HepG2 (cell line): ENCODE data around the gene SPDL1. TPM values are rescaled to one million over a fixed set of nuclear protein-coding genes. Genes with fewer than 3 reads are reported as not detected.

Experiments
- ATAC-seq: fragments of 200-7000 bp; cut with Tn5 transposase; 3 replicates; pipeline ENCODE4 v1.9.1; 2020; ENCODE audit warnings: mild to moderate bottlenecking, moderate library complexity
- BruUV-seq: library from RNA; stranded (reverse); fragments of 400-500 nt; replicated peaks from 2 replicates; lab custom pipeline; 2021; lab: Mats Ljungman, UMichigan
- CTCF ChIA-PET: fragments of 300-600 bp; formaldehyde crosslinking; extraction: SDS; loops from one replicate; lab custom pipeline; 2021; ENCODE audit warnings: low total read pairs, inconsistent platforms, low intra/inter-chr PET ratio; lab: Yijun Ruan, JAX
- POLR2A ChIA-PET: fragments of 350-600 bp; sonication (Branson Sonifier 250); formaldehyde crosslinking; loops from one replicate; lab custom pipeline; 2020; ENCODE audit warnings: antibody characterized with exemption, inconsistent platforms; lab: Yijun Ruan, JAX
- DNase-seq: peaks from one replicate; pipeline ENCODE4 v3.0.0-alpha.2; 2015; ENCODE audit warnings: low spot score
- FAIRE-seq: peaks from 3 replicates; lab custom pipeline; 2011; peaks lifted over from hg19 to GRCh38; lab: Jason Lieb, UNC
- H2AFZ ChIP-seq: one replicate; pipeline ENCODE4 v1.6.1; 2011; ENCODE audit warnings: low read length, inconsistent platforms
- H3K27ac ChIP-seq: fragments of 300-600 bp; 3 replicates; pipeline ENCODE4 v1.8.0; 2011; ENCODE audit warnings: mixed run types, mild to moderate bottlenecking, mixed read lengths, low read length, inconsistent platforms; ENCODE audit not compliant: insufficient read depth; ENCODE audit errors: extremely low read length
- H3K27me3 ChIP-seq, 2 experiments: fragments of 200-600 bp in 1 of 2; 2 replicates in 1 of 2; 3 replicates in 1 of 2; pipeline versions ENCODE4 v1.6.0 to v1.8.0; 2011; ENCODE audit warnings: low read length in 2 of 2, mild to moderate bottlenecking in 2 of 2, moderate library complexity in 2 of 2, inconsistent platforms in 1 of 2; ENCODE audit not compliant: insufficient read depth in 2 of 2, control insufficient read depth in 1 of 2
- H3K36me3 ChIP-seq, 2 experiments: fragments of 200-600 bp in 1 of 2; replicated peaks in 1 of 2; 2 replicates in 1 of 2; 3 replicates in 1 of 2; pipeline versions ENCODE4 v1.5.1 to v1.8.0; 2011; ENCODE audit warnings: low read length in 2 of 2, inconsistent platforms in 1 of 2; ENCODE audit not compliant: insufficient read depth in 2 of 2, control insufficient read depth in 1 of 2
- H3K4me1 ChIP-seq: 2 replicates; pipeline ENCODE4 v1.5.1; 2012; ENCODE audit warnings: low read length, inconsistent platforms; ENCODE audit not compliant: insufficient read depth
- H3K4me2 ChIP-seq: 2 replicates; pipeline ENCODE4 v1.6.0; 2011; ENCODE audit warnings: low read depth, low read length, inconsistent platforms
- H3K4me3 ChIP-seq, 3 experiments: fragments of 200-600 bp in 1 of 3; sonication (generic), shearing (Covaris generic) in 1 of 3; replicated peaks in 1 of 3; 2 replicates each; pipeline ENCODE4 v1.5.1; 2011 to 2016; ENCODE audit warnings: low read length in 3 of 3, inconsistent platforms in 2 of 3, low read depth in 2 of 3, mild to moderate bottlenecking in 2 of 3, control low read depth in 1 of 3, mixed read lengths in 1 of 3; ENCODE audit not compliant: insufficient read depth in 1 of 3
- H3K79me2 ChIP-seq: one replicate; pipeline ENCODE4 v1.6.1; 2011; ENCODE audit warnings: low read length, inconsistent platforms; ENCODE audit not compliant: insufficient read depth
- H3K9ac ChIP-seq: 2 replicates; pipeline ENCODE4 v1.6.0; 2011; ENCODE audit warnings: mild to moderate bottlenecking, low read depth, low read length, inconsistent platforms; ENCODE audit not compliant: insufficient read depth
- H3K9me3 ChIP-seq: 2 replicates; pipeline ENCODE4 v1.5.1; 2012; ENCODE audit warnings: mild to moderate bottlenecking, low read length
- H4K20me1 ChIP-seq: 2 replicates; pipeline ENCODE4 v1.6.0; 2011; ENCODE audit warnings: inconsistent platforms, mild to moderate bottlenecking, low read length, moderate library complexity; ENCODE audit not compliant: insufficient read depth
- ARNT ChIP-seq: fragments of 450-650 bp; IDR thresholded peaks from 2 replicates; pipeline ENCODE4 v1.6.1; 2017
- HIVEP1 ChIP-seq: sonication (generic); formaldehyde crosslinking; IDR thresholded peaks from 2 replicates; pipeline ENCODE4 v1.4.0; 2020; ENCODE audit warnings: mild to moderate bottlenecking, missing genetic modification reagents
- MAFF ChIP-seq: IDR thresholded peaks from 2 replicates; pipeline ENCODE4 v1.6.1; 2011; ENCODE audit warnings: low read depth, low read length, improper control_type of control experiment
- MEIS1 ChIP-seq: sonication (generic); formaldehyde crosslinking; IDR thresholded peaks from 2 replicates; pipeline ENCODE4 v1.9.0; 2021; ENCODE audit warnings: mild to moderate bottlenecking, missing genetic modification reagents, moderate library complexity, borderline replicate concordance
- NFKB2 ChIP-seq: sonication (generic); formaldehyde crosslinking; IDR thresholded peaks from 2 replicates; pipeline ENCODE4 v1.4.0; 2020; ENCODE audit warnings: missing genetic modification reagents, borderline replicate concordance
- RFXAP ChIP-seq: sonication (generic); formaldehyde crosslinking; IDR thresholded peaks from 2 replicates; pipeline ENCODE4 v1.4.0; 2020; ENCODE audit warnings: missing genetic modification reagents, borderline replicate concordance
- SATB2 ChIP-seq: sonication (generic); formaldehyde crosslinking; IDR thresholded peaks from 2 replicates; pipeline ENCODE4 v1.5.0; 2020; ENCODE audit warnings: missing genetic modification reagents
- THAP11 ChIP-seq: IDR thresholded peaks from 2 replicates; pipeline ENCODE4 v1.6.1; 2016; ENCODE audit warnings: missing biosample characterization, missing genetic modification reagents
- ZEB1 ChIP-seq: IDR thresholded peaks from 2 replicates; pipeline ENCODE4 v1.6.1; 2012; ENCODE audit warnings: mild to moderate bottlenecking, low read depth, inconsistent platforms; ENCODE audit not compliant: insufficient replicate concordance
- ZNF644 ChIP-seq: IDR thresholded peaks from 2 replicates; pipeline ENCODE4 v1.6.1; 2016; ENCODE audit warnings: low read depth
- ZNF674 ChIP-seq: sonication (generic); formaldehyde crosslinking; IDR thresholded peaks from 2 replicates; pipeline ENCODE4 v1.5.0; 2020; ENCODE audit warnings: low read depth, mild to moderate bottlenecking, missing genetic modification reagents
- ZNF788 ChIP-seq: sonication (generic); formaldehyde crosslinking; IDR thresholded peaks from 2 replicates; pipeline ENCODE4 v1.5.0; 2020; ENCODE audit warnings: mild to moderate bottlenecking, missing genetic modification reagents, borderline replicate concordance
- ZSCAN31 ChIP-seq: sonication (generic); formaldehyde crosslinking; IDR thresholded peaks from 2 replicates; pipeline ENCODE4 v1.5.0; 2020; ENCODE audit warnings: low read depth, mild to moderate bottlenecking, missing genetic modification reagents
- WGBS: methylation state at CpG from one replicate; pipeline ENCODE4 v1.1.6; 2017; ENCODE audit warnings: low lambda C conversion rate; 5-methylcytosine and 5-hydroxymethylcytosine counted together
- in situ Hi-C: cut with HindIII; loops from 2 replicates; pipeline ENCODE4 v1.10.0; 2017; ENCODE audit warnings: low pct_unique_long_range_greater_than_20kb; ENCODE audit not compliant: extremely low pct_ligation_motif_present
- intact Hi-C: fragments of 100-400 bp; cut with micrococcal nuclease; formaldehyde crosslinking; loops from one replicate; pipeline ENCODE4 v1.10.0; 2022; ENCODE audit not compliant: unreplicated experiment
- polyA plus RNA-seq, 8 experiments: library from polyadenylated mRNA; depleted of rRNA in 3 of 8; stranded (reverse) in 7 of 8; unstranded in 1 of 8; fragments of >200 nt; fragmentation: Illumina TruSeq in 4 of 8; extraction: Trizol in 4 of 8; gene quantifications; 2 replicates each; pipeline versions ENCODE4 v1.2.1 to v1.2.3, GENCODE V29; 2011 to 2016; ENCODE audit warnings: low read depth in 4 of 8, missing spikeins in 1 of 8, mixed read lengths in 1 of 8; ENCODE audit not compliant: insufficient read depth in 1 of 8
- total RNA-seq, 5 experiments: library from RNA; depleted of rRNA; stranded (reverse); fragments of >200 nt; fragmentation: Illumina TruSeq; extraction: Trizol; gene quantifications; 2 replicates each; pipeline ENCODE4 v1.2.3, GENCODE V29; 2016; ENCODE audit warnings: low read depth in 1 of 5
- TF ChIP-seq, protein P1 (sequence below): IDR thresholded peaks from 2 replicates; pipeline ENCODE4 v1.6.1; 2016
- TF ChIP-seq, protein P2 (sequence below): sonication (generic); formaldehyde crosslinking; IDR thresholded peaks from 2 replicates; pipeline ENCODE4 v1.4.0; 2020; ENCODE audit warnings: missing genetic modification reagents

Gene SPDL1
- total and polyA plus RNA-seq, 2 of the 13 experiments (the other 11 are each of a cell fraction or from before 2014, with no cell fraction given) = 10.9 to 36.6 TPM

DNA sequence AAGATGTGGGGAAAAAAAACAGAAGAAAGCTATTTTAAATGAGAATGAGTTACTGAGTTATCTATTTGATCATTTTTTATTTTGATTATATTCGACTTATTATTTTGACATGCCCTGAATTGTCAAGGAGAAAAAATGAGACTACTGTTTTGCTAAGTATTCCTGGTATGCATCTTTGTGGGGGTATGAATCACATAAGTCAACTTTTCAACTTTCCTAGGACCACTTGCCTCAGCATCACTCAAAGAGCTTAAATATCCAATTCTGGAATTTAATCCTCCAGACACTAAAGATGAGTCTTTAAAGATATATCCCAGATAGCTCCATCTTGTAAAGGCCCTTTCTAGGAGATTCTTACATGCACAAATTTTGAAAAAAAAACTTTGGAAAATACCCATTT, 17.4 kb upstream of the SPDL1 start:
- WGBS = 0% methylated on average over 1 of the region's 1 CpG
- ATAC-seq = no peak
- no peak for DNase-seq
- no peak for TF ChIP-seq HIVEP1 (CRISPR knock-in tag)
- TF ChIP-seq ARNT = no peak
- no peak for TF ChIP-seq ZNF788 (CRISPR knock-in tag)
- no peak for TF ChIP-seq ZEB1
- TF ChIP-seq ZSCAN31 (CRISPR knock-in tag) = no peak
- TF ChIP-seq ZNF644 (CRISPR knock-in tag) = no peak
- TF ChIP-seq MAFF = no peak
- TF ChIP-seq, protein P1, sequence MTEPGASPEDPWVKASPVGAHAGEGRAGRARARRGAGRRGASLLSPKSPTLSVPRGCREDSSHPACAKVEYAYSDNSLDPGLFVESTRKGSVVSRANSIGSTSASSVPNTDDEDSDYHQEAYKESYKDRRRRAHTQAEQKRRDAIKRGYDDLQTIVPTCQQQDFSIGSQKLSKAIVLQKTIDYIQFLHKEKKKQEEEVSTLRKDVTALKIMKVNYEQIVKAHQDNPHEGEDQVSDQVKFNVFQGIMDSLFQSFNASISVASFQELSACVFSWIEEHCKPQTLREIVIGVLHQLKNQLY (CRISPR knock-in tag) = no peak
- no peak for TF ChIP-seq RFXAP (CRISPR knock-in tag)
- TF ChIP-seq THAP11 (CRISPR knock-in tag) = no peak
- TF ChIP-seq, protein P2, sequence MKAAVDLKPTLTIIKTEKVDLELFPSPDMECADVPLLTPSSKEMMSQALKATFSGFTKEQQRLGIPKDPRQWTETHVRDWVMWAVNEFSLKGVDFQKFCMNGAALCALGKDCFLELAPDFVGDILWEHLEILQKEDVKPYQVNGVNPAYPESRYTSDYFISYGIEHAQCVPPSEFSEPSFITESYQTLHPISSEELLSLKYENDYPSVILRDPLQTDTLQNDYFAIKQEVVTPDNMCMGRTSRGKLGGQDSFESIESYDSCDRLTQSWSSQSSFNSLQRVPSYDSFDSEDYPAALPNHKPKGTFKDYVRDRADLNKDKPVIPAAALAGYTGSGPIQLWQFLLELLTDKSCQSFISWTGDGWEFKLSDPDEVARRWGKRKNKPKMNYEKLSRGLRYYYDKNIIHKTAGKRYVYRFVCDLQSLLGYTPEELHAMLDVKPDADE (CRISPR knock-in tag) = no peak
- no peak for TF ChIP-seq NFKB2 (CRISPR knock-in tag)
- no peak for TF ChIP-seq ZNF674 (CRISPR knock-in tag)
- TF ChIP-seq MEIS1 (CRISPR knock-in tag) = no peak
- no peak for TF ChIP-seq SATB2 (CRISPR knock-in tag)
- Histone ChIP-seq H3K27me3 (0 out of 5 replicates have a peak, but pooled peaks cover 0 to 2% of the 10 kb centered on the region in 2 experiments), H3K9ac (no peak overlapping the region), H3K4me1 (no peaks in the 10 kb centered on the region), H3K27ac (no peak overlapping the region), H3K4me2 (no peak overlapping the region), H3K36me3 (no peaks in the 10 kb centered on the region), H4K20me1 (no peaks in the 10 kb centered on the region), H3K79me2 (no peaks in the 10 kb centered on the region), H2AFZ (no peak overlapping the region), H3K4me3 (no peak overlapping the region), H3K9me3 (no peaks in the 10 kb centered on the region)
- in situ Hi-C loops (no loop called here), intact Hi-C loops (no loop called here)
- no TSS peak for BruUV-seq
- CTCF ChIA-PET = no interaction called here
- POLR2A ChIA-PET = no interaction called here
- FAIRE-seq = no peak
